HG03039 (cell line): ENCODE data around the gene MYBL2.

Source experiments
- ATAC-seq: cut with Tn5 transposase; IDR thresholded peaks from one replicate; pipeline ENCODE4 v1.9.1; 2021; ENCODE audit warnings: mild to moderate bottlenecking, moderate library complexity; ENCODE audit not compliant: unreplicated experiment

The MYBL2 gene

DNA sequence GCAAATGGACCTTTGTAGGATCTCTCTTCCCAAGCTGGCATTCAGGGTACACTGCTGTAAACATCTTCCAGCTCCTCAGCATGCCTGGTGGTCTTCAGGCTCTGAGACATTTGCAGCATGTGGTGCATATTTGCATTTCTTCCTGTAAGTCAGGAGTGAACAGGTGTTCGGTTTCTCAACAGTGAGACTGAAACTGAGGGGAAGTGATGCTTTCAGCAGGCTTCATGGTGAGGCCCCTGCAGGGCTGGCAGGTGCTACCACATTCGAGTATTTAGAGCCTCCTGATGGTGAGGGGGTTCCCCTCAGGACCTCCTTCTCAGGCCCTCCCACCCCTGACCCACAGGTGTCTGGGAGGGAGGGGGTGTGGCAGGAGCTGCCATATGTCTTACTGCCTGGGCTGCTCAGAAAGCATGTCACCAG lies 15.1 kb downstream of the MYBL2 start:
- ATAC-seq: peak; percentile 85

DNA sequence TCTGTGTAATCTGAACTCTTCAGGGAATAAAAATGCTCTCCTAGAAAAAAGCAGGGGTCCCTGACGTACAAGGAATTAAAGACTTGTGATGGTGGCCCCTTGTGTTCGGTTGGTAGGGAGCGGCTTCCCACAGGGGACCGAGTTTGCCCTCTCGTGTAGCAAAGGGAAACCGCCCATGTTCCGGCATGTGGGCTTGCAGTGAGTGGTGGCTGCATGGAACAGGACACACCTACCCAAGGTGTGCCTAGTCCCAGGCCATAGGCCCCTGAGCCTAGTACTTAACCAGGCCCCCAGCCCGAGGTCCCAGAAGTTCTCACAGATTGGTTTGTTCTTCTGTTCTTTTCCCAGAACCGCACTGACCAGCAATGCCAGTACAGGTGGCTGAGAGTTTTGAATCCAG lies 15.5 kb downstream of the MYBL2 start:
- peak; percentile 25 for ATAC-seq

DNA sequence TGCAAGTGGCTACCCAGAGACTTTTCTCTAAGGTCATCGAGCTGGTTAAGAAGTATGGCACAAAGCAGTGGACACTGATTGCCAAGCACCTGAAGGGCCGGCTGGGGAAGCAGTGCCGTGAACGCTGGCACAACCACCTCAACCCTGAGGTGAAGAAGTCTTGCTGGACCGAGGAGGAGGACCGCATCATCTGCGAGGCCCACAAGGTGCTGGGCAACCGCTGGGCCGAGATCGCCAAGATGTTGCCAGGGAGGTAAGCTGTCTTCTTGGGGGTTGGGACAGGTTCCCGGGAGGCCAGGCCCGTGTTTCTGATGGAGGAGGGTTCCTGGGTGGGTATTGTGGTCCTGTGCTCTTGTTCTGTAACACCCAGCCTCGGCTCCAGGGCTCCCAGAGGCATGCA lies 19.9 kb downstream of the MYBL2 start:
- no peak for ATAC-seq

DNA sequence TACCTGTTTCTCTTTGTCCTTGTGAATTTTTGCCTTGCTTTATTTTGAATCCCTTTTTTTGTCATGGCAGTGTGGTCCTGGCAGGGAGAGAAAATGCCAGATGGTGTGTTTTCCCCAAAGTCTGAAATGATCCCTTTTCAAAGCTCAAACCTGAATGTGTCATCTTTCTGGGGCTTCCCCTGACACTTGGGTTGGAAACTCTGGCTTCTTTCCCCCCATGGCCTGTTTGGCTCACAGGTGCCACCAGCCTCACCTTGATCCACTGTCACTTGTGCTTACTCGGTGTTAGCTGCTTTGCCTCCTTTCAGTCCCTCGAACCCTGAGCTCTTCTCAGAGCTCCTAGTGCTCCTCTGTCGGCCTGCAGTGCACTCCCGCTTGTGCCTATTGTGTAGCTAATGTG lies 22.3 kb downstream of the MYBL2 start:
- ATAC-seq: no peak

DNA sequence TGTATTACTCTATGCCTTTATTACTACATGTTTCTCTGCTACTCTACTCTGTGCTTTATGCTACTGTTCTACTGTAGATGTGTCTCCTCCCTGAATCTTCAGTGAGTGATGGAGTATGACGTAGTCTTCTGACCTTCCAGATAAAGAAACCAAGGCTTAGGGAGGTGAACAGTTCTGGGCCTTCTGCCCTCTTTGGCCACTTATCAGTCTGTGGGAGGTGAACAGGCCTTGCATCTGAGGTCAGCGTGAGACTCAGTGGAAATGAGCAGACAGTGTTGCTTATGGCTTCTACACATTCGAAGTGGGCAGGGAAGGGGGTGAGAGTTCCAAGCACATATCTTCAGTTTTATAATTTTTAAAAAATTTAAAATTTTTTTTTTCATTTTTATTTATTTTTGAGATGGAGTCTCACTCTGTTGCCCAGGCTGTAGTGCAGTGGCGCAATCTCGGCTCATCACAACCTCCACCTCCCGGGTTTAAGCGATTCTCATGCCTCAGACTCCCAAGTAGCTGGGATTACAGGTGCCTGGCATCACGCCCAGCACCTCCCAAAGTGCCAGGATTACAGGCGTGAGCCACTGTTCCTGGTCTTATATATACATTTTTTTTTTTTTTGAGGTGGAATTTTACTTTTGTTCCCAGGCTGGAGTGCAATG lies 24.2 kb downstream of the MYBL2 start:
- ATAC-seq: no peak

DNA sequence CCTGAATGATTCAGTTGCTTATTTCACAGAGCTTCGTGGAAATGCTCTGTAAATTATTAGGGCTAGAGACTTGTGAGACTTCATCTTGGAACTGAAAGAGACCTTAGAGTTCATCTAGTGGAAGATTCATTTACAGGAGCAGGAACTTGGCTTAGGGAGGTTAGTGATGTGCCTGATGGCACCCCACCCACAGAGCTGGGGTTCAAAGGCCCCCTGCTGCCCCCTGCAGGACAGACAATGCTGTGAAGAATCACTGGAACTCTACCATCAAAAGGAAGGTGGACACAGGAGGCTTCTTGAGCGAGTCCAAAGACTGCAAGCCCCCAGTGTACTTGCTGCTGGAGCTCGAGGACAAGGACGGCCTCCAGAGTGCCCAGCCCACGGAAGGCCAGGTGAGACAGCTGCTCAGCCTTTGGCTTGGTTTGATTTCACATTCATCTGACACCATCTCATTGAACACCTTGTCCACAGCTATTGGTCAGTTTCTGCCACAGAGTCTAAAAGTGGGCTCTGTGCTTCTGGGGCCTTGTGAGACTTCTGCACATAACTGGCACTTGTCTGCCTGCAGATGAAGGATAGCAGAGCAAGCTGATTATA lies 25.1 kb downstream of the MYBL2 start:
- peak; percentile 46 for ATAC-seq

DNA sequence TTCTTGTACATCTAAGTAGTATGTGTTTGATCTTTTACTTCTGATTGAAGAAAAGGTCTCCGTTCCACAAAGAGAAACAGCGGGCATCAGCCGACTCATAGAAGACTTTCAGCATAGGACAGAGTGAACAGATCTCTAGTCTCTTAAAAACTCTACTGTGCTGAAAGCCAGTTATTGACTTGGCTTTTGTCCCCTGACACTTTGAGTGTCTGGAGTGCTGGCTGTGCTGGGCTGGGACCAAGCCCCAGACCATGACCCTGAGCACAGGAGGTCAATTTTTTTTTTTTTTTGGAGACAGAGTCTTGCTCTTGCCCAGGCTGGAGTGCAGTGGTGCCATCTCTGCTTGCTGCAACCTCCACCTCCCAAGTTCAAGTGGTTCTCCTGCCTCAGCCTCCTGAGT lies 27.8 kb downstream of the MYBL2 start:
- ATAC-seq: no peak

DNA sequence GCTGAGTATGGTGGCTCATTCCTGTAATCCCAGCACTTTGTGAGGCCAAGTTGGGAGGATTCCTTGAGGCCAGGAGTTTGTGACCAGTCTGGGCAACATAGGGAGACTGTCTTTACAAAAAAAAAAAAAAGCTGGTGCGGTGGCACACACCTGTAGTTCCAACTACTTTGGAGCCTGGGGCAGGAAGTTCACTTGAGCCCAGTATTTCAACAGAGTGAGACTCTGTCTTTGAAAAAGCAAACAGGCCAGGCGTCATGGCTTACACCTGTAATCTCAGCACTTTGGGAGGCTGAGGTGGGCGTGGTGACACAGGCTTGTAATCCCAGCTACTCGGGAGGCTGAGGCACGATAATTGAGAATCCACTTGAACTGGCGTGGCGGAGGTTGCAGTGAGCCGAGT lies 28.7 kb downstream of the MYBL2 start:
- ATAC-seq: no peak

DNA sequence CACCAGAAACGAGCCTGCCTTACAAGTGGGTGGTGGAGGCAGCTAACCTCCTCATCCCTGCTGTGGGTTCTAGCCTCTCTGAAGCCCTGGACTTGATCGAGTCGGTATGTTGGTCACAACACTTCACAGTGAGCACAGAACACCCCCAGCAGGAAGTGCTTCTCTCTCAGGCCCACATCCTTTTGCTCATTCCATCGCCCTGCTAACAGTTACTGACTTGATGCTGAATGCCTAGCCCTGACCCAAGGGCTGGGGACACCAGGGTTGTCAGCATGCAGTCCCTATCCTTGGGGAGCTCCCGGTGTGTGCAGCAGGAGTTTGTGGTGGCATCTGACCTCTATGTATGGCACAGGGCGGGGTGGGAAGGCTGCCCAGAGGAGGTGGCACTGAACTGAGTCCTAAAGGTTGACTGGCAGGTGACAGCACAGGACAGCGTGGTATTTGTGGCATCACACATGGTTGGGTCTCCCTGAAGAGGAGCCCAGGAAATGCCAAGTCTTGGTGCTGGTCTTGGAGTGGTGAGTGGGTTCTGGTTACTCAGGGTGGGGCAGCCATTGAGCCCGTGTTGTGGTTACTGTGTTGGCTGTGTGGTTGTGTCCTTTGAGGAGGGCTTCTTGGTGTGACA lies 33.1 kb downstream of the MYBL2 start:
- no peak for ATAC-seq

DNA sequence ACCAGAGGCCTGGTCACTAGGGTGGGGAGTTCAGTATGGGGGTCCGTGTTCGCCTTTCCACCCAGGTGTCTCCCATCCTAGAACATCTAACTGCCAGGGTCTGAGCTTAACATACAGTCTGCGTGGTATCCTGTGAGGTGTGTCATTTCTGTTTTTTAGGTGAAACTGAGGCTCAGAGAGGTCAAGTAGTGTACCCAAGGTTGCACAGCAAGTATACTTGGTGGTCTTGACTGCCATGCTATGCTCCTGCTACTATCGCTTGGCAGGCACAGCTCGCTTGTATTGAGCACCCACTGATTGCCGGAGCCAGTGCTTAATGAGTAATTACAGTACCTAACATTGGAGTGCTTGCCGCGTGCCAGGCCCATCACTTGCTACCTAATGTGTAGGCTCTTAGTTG lies 33.7 kb downstream of the MYBL2 start:
- ATAC-seq: no peak

DNA sequence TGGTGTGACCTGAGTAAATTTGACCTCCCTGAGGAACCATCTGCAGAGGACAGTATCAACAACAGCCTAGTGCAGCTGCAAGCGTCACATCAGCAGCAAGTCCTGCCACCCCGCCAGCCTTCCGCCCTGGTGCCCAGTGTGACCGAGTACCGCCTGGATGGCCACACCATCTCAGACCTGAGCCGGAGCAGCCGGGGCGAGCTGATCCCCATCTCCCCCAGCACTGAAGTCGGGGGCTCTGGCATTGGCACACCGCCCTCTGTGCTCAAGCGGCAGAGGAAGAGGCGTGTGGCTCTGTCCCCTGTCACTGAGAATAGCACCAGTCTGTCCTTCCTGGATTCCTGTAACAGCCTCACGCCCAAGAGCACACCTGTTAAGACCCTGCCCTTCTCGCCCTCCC lies 35.6 kb downstream of the MYBL2 start:
- no peak for ATAC-seq

DNA sequence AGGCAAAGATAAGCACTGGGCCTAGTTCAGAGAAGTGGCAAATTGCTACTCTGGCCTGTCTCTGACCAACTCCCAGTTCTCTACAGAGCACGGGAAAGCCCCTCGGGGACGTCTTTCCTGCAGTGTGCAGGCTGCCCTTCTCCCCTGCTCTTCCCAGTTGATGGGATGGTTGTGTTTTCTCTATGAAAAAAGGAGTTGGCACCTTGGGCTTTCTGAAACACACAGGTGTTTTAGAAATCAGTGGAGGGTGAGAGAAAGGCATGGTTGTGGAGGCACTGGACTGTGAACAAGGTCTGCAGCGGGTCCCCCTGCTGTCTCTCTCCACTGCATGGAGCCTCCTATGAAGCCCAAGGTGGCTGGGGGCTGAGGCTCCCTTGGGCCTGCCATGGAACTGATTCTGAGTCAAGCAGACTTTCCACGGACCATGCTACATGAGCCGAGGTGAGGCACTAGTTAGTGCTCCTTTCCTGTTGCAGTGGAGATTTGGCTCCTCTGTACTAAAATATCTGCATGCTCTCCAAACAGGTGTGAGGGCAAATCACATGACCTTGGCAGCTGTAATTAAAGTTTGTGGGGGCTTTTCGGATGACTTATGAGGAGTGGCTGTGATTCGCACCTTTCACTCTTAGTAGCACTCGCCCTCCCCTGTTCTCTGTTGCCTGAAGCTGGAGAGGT lies 43.6 kb downstream of the MYBL2 start:
- ATAC-seq: peak; percentile 42

DNA sequence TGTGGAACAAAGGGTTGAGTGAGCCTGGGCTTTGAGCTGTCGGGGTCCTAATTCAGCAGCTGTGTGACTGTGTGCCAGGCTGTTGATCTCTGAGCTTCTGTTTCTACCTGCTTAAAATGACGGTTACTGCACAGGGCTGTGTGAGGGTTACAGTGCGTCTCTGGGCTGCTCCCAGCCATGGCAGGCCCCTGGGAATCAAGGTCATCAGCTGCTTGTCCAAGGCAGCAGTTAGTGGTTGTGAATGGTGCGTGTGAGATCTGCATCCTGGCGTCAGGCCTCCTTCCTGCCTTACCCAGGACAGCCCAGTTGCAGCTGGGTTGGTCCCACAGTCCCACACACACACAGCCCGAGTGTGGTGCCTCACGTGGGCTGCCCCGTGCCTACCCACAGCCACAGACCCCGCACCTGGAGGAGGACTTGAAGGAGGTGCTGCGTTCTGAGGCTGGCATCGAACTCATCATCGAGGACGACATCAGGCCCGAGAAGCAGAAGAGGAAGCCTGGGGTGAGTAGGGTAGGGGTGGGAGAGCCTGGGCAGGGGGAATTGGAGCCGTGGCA lies 44.3 kb downstream of the MYBL2 start:
- ATAC-seq: no peak

DNA sequence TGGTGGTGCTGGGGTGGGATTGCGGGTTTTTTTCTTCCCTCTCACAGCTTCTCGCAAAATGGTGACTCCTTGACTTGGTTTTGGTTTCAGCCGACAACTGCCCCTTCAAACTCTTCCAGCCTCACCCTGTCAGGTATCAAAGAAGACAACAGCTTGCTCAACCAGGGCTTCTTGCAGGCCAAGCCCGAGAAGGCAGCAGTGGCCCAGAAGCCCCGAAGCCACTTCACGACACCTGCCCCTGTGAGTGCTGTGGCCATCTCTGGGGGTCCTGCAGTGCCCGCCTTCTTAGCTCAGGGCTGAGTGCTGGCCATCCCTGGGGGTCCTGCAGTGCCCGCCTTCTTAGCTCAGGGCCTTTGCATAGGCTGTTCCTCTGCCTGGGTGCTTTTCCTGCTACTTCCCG lies 48.1 kb downstream of the MYBL2 start:
- no peak for ATAC-seq

DNA sequence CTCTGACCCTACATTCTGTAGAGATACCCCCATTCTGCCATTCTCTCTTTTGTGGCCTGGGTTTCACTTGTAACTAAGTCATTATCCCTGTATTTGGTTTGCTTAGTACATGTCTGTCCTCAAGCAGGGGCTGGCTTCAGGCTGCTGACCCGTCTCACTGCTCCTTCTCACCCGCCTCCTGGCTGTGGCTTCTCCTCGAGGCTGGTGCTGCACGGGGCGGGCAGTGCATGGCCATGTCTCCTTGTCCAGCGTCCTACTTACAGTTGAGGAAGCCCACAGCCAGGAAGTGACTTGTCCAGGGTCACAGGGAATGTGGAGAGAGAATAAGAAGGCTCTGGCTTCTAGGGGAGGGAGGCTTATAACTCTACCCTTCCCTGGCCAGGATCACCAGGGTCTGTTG lies 48.6 kb downstream of the MYBL2 start:
- ATAC-seq: no peak

DNA sequence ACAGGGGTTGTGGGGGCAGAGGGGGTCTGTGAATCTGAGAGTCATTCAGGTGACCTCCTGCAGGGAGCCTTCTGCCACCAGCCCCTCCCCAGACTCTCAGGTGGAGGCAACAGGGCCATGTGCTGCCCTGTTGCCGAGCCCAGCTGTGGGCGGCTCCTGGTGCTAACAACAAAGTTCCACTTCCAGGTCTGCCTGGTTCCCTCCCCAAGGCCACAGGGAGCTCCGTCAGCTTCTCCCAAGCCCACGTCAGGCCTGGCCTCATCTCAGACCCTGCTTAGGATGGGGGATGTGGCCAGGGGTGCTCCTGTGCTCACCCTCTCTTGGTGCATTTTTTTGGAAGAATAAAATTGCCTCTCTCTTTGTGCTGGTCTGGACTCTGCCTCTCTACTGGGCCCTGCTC lies 49.2 kb downstream of the MYBL2 start:
- no peak for ATAC-seq

DNA sequence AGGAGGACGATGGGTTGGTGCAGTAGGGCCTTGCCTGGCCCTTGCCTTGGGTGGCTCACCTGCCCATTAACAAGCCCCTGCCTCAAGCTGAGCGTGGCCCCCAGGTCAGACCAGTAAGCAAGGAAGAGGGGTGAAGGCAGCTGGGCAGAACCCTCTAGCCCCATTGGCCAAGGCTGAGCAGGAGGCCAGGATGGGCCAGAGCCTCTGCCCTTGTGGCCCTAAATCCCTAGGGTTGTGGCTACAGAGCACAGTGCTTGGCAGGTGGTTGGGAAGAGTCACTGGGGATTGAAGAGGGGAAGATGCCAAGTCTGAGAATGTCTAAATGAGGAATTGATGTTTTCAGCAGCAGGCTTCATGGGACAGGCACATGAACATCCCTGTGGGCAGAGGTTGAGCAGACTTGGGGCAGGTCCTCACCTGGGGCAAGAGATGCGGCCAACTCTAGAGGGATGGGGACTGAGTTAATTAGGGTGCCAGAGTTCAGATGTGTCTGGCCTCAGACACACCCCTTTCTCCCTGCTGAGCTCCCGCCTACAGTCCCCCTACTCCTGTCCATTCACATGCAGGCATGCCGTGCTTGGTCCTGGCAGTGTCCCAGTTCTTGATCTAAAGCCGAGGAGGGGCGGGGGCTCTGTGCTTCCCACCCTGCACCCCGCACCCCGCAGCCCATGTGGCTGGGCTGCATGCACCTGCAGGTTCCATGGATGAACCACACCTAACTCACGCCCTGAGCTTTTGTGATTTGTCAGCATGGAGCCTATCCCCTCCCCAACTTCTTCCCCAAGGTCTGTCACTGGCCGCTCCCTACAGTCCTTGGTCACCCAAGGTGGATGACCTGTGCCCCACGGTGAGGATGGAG lies 50.1 kb downstream of the MYBL2 start:
- no peak for ATAC-seq

DNA sequence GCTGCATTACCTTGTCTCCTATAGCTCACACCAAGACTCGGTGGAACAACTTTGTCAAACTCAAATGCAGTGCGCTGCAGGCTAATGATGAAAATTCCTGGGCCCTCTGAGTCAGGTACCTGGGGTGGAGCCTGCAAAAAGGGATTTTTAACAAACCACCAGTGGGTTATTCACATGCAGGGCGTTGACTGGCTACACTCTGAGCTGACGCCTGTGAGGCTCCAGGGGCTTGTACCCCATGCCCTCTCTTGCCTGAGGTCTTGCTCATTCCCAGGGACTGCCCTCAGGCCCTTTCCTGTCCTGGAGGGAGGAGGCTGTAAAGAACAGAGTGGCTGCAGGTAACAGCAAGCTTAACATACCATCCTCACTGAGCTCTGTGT lies 50.7 kb downstream of the MYBL2 start:
- no peak for ATAC-seq

DNA sequence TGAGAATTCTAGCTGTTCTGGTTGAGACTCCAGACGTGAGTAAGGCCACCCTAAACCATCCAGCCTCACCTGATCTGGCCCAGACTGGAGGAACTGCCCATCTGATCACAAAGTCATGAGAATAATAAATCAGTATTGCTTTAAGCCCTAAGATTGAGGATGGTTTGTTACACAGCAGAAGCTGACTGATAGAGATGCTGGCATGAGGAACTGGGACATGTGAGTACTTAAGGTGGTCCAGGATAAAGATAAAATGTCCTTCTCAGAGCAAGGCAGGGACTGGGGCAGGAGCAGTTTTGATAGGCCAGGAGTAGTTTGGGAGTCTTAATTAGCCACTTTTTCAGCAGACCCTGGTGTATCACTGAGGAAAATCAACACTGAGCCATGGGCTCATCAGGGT lies 53.1 kb downstream of the MYBL2 start:
- no peak for ATAC-seq

DNA sequence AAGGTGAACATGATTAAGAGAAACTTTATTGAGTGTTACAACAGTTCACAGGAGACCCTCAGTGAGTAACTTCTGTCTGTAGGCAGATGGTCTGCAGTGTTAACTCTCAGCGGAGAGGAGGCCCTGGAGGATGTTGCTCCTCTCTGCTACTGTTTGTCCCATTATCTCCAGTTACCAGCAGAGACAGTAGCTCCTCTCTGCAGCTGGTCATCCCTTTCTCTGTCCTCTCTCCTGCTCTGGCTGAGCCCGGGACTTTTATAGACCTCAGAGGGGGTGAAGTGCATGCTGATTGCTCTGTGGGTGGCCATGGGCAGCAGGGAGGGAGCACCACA lies 54.1 kb downstream of the MYBL2 start:
- ATAC-seq: no peak
